Activated naive CD4-positive, alpha-beta T cell treated with Interleukin-2 at 50 U/mL for 16 hours (primary cell): ENCODE data around the gene MAGEB1.

Source experiments
- DNase-seq: peaks from one replicate; pipeline ENCODE4 v3.0.0-alpha.2; 2020

MAGEB1 gene, protein sequence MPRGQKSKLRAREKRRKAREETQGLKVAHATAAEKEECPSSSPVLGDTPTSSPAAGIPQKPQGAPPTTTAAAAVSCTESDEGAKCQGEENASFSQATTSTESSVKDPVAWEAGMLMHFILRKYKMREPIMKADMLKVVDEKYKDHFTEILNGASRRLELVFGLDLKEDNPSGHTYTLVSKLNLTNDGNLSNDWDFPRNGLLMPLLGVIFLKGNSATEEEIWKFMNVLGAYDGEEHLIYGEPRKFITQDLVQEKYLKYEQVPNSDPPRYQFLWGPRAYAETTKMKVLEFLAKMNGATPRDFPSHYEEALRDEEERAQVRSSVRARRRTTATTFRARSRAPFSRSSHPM

DNA sequence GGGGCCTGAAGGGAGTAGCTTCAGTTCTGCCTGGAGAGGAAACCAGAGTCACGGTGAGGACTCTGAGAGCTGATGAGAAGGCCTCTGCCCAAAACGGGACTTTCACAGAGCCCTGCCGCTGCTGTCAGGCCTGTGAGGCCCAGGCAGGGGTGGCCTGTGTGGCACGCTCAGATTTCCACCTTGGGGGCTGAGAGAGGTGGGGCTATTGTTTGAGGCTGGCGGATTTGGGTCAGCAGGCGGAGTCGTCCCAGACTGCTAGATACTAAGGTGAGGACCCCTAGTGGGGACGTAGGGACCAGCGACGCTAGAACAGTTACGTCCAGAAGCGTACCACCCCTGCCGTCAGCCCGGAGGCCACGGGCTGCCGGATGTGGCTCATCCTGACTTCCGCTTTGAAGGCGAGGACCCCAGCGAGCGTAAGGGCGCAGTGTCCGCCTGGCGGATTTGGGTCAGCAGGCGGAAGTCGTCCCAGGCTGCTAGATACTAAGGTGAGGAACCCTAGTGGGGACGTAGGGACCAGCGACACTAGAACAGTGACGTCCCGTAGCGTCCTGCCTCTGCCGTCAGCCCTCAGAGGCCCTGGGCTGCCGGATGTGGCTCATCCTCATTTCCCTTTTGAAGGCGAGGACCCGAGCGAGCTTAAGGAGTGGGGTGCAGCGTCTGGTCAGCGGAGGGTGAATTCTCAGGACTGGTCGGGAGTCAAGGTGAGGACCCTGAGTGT, at the start of gene MAGEB1:
MAGEB1 (plus strand) TSS at position 378 of the 721 bp plus-strand sequence. CDS start 3,348 bp downstream, outside the sequence.
- no peak for DNase-seq

DNA sequence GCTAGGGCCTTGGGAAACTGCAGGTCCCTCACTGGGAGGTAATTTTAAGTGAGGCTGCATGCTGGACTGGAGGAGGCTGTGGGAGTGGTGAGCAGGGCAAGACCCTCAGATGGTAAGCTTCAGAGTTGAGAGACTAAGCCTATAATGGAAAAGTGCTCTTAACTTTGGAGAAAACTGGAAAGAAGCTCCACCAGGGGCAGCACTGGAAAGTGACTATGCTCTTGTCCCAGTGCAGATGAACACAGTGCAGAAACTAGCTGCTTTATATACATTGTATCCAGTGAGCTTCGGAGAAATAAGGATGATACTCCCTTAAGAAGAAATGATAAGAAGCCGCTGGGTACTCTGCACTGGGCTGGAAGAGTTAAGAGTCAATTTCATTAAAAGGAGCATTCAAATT, 34.8 kb upstream of the MAGEB1 start:
- DNase-seq: no peak

DNA sequence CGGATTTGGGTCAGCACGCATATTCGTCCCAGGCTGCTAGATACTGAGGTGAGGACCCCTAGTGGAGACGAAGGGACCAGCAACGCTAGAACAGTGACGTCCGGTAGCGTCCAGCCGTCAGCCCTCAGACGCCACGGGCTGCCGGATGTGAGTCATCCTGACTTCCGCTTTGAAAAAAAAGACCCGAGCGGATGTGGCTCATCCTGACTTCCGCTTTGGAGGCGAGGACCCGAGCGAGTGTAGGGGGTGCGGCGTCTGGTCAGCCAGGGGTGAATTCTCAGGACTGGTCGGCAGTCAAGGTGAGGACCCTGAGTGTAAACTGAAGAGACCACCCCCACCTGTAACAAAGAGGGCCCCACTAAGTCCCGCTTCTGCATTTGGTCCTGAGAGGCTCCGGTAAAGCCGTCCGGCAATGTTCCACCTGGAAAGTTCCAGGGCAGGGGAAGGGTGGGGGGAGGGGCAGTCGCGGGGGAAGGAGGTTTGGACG, 31.5 kb upstream of the MAGEB1 start, which contains the start of gene MAGEB2:
MAGEB2 (plus strand) TSS at position 207 of the 487 bp plus-strand sequence. CDS start 3,018 bp downstream, outside the sequence.
- DNase-seq: no peak

DNA sequence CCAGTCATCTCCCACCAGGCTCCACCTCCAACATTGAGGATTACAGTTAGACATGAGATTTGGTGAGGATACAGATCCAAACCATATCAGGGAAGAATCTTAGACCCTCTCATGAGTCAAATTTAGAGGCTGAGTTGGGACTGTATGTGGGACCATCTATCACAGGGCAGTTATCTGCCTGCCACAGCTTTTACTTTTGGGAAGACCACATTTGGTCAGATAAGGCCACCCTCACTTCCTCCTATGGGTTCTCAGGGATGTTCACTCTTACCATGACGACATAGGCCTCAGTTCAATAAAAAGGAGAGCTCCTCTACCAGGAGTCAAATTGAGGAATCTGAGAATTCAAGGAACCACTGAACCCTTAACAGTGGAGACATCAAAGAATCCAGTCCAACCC, 29.5 kb upstream of the MAGEB1 start:
- DNase-seq: no peak

DNA sequence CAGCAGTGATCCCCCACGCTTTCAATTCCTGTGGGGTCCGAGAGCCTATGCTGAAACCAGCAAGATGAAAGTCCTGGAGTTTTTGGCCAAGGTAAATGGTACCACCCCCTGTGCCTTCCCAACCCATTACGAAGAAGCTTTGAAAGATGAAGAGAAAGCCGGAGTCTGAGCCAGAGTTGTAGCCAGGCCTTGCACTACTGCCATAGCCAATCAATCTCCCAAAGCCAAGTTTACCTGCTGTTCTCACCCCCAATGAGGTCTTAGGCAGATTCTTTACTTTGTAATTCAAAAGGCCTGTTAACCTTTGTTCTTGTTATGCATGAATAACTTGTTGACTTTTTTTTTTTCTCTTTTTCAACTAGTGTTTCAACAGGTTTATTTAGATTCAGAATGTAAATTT, 27.6 kb upstream of the MAGEB1 start:
- no peak for DNase-seq

DNA sequence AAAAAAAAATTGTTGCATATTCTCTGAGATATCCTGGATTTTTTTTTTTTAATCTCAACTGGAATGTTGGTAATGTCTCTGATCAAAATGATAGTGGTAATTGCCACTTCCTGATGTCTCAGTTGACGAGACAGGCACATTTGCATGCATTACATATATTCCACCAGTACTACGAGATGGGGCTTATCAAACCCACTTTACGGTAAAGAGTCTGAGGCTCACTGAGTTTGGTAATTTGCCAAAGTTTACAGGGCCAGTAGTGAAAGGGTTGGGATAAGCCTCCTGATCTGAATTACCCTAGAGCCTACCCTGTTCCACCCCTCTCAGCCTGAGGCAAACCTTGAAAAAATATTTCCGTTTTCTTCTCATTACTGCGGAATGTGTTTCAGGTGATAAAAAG, 26.3 kb upstream of the MAGEB1 start:
- DNase-seq: no peak

DNA sequence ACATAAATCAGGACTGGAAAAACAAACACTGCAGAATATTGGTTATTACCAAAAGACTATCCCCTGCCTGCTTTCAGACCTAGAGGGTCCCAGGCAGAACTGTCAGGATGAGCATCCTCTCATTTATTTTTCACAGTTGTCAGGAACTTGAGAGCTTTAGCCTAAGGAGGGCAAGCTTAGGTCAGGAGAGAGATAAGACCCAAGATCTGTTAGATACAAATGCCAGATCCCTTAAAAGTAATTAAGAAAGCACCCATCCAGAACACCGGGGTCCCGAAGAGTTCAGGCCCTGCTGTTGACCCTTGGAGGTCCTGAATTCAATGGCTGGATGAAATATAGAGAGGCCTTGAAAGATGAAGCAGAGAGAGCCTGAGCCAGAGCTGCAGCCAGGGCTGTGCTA, 22.4 kb upstream of the MAGEB1 start:
- no peak for DNase-seq

DNA sequence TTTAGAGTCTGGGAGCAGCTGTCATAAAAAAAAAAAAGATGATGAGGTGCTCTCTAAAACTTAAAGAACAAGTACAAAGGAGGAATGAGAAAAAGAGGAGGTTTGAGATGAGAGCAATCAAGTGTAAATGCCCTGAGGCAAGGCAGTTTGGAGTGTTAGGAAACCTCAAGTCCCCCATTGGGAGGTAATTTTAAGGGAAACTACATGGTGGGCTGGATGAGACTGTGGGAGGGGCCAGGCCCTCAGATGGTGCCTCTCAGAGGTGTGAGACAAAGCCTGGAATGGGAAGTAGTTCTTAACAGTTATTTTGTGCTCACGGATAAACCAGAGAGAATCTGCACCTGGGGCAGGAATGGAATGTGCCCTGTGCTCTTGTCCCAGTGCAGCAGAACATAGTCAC, 18.4 kb upstream of the MAGEB1 start:
- DNase-seq: no peak

DNA sequence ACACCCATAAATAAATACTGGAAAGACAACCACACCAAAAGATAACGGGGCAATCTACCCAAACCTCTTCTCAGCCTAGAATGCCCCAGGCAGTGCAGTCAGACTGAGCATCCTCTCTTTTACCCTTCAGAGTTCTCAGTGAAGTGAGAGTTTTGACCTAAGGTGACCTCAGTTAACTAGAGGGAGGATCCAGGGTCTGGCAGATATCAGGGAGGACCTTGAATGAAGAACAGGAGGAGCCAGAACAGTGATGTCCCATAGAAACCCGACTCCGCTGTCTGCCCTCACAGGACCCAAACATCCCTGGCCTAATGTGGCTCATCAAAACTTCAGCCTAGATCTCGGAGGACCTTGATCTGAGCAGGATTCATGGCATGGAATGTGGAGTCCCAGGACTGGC, 16.6 kb upstream of the MAGEB1 start, which contains the start of gene MAGEB3:
MAGEB3 (plus strand) TSS at position 263 of the 400 bp plus-strand sequence. CDS start 5,268 bp downstream, outside the sequence.
- no peak for DNase-seq

DNA sequence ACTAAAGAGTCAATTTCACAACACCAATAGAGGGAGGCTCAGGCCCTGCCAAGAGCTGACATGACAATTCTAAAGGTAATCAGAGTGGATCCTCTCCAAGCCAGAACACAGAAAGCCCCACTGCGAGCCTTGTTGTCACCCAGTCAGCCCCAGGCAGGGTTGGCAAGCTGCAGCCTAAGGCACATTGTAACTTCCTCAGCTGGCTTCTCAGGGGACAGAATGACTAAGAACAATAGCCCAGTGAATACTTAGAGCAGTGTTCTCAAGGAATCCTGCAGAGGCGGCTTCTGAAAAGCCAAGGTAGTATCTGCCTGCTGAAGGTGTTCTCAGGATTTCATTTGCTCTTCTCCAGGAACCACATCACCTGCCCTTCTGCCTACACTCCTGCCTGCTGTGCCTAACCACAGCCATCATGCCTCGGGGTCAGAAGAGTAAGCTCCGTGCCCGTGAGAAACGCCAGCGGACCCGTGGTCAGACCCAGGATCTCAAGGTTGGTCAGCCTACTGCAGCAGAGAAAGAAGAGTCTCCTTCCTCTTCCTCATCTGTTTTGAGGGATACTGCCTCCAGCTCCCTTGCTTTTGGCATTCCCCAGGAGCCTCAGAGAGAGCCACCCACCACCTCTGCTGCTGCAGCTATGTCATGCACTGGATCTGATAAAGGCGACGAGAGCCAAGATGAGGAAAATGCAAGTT, 5.1 kb upstream of the MAGEB1 start, which contains the start of gene MAGEB4:
MAGEB4 (plus strand) TSS at position 277 of the 692 bp plus-strand sequence; CDS start at position 413, 136 bp downstream.
- no peak for DNase-seq

DNA sequence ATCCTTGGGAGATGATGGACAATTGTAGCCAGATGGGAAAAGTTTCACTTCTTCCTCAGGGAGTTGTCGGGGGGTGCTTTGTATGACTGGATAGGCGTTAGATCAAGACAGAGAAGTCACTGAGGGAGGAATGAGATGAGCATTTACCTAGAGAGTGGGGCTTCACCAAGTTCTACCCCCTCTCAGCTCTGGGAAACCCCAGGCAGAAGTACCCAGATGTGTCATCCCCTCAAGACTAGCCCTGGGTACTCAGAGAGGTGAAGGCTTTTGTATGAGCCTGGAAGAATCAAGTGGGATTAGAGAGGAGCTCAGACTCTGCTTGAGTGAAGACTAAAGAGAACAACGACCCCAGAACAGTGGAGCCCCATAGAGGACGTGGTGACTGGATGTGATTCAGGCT, 1.9 kb downstream of the MAGEB1 start:
- no peak for DNase-seq

DNA sequence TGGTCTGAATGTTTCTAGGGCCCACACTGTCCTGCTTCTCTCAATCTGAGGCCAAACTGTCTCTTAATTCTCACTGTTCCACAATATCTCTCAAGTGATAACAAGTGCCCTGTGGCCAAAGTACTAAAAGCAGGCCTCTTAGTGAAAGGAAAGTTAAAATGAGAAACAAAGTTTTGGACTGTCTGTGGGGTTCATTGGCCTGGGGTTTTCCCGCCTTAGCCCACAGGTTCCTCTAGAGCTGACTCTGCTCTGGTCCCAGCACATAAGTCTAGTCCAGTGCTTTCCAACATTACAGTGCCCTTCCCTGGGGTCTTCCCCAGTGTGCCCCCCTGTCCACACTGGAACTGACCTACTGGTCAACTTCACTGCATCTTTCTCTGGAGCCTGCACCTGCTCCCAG, 6.3 kb downstream of the MAGEB1 start:
- DNase-seq: no peak

DNA sequence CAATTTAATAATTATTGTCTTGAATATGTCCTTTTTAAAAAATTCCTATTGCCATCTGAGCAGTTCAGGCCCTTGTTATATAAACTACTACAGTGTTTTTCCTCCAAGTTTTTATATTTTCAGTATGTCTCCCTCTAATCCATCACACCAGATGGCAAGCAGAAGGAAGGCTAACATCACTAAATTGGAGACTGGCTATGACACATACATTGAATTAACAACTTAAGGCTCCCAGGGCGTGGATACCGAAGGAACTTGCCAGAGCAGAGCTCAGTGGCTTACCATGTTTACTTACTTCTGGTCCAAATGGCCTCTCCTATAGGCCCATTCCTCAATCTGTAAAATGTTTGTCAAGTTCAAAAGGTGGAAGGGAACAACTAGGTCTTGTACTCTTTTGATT, 13.0 kb downstream of the MAGEB1 start:
- DNase-seq: no peak

DNA sequence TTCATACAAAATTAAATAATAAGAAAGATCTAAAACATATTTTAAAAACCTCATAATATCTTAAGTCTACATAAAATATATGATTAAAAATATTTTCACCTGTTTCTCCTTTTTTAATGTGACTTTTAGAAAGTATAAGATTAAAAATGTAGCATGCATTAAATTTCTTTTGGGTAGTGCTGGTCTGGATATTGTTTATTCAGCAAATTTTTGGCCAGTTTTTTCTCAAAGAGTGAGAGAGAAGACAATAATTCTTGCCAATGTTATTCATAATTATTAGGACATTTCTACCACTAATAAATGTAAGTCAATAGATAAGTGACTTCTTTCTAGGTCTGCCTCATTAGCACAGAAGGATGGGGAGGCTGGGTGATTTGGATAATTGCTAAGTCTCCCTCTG, 14.1 kb downstream of the MAGEB1 start:
- no peak for DNase-seq

DNA sequence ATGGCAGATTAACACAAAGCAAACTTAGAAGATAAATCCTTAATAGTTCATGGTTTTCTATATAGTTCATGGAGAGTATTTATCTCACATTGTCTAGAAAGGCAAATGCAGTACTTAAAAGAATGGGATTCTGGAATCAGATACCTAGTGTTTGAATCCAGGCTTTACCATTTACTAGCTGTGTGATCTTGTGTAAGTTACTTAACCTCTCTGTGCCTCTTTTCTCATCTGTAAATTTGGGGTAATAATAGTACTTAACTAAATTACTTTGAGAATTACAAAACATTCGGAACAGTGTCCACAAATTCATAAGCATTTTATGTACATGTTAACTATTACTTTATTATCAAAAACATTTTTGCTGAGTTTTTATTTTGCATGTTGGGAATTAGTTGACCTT, 15.8 kb downstream of the MAGEB1 start:
- DNase-seq: no peak

DNA sequence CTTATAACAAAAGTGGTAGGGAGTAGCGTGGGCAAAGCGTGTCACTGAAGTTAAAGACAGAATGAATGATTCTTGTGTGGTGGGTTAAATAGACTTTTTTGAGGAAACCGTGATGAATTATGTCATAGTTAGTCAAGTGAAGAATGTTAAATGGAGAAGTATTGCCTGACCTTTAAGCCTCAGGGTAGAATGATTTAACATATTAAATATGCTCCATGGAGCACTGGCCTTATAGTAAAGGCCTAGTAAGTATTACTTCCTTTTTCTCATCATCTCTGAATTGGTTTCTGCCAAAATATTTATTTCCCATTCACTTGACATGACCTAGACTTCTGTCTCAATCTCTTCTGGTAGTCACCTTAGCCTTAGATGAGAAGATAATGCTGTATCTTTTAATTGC, 23.7 kb downstream of the MAGEB1 start:
- no peak for DNase-seq

DNA sequence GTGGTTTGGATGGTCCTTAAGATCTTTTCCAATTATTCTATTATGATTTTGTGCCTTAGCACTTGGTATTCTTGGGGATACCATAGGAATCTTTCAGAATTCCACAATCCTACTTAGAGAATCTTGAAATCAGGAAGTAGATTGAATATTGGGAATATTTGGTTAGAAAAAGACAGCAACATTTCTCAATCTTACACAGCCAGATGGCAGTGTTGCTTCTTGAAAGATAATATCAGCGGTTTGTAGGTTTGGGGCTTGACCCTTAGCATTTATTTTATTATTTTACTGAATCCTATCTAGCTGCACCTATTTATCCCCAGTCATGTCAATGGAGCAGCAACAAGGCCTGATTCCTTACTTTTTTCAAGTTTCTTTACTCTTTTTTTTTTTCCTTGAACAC, 28.6 kb downstream of the MAGEB1 start:
- DNase-seq: no peak

DNA sequence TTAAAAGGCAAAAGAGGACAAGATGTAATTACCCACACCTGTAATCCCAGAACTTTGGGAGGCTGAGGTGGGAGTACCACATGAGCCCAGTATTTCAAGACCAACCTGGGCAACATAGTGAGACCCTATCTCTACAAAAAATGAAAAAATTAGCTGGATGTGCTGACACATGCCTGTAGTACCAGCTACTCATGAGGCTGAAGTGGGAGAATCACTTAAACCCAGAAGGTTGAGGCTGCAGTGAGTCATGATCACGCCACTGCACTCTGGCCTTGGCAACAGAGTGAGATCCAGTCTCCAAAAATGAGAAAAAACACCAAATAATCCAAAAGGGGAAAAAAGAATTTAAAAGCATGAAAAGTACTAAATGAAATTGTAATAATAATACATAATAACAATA, 31.4 kb downstream of the MAGEB1 start:
- DNase-seq: no peak

DNA sequence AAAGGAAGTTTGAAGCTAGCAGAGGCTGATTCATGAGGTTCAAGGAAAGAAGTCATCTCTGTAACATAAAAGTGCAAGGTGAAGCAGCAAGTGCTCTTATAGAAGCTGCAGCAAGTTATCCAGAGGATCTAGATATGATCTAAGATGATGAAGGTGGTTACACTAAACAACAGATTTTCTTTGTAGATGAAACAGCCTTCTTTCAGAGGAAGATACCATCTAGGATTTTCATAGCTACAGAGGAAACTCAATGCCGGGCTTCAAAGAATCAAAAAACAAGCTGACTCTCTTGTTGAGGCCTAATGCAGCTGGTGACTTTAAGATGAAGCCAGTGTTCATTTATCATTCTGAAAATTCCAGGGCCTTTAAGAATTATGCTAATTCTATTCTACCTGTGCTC, 33.5 kb downstream of the MAGEB1 start:
- no peak for DNase-seq

DNA sequence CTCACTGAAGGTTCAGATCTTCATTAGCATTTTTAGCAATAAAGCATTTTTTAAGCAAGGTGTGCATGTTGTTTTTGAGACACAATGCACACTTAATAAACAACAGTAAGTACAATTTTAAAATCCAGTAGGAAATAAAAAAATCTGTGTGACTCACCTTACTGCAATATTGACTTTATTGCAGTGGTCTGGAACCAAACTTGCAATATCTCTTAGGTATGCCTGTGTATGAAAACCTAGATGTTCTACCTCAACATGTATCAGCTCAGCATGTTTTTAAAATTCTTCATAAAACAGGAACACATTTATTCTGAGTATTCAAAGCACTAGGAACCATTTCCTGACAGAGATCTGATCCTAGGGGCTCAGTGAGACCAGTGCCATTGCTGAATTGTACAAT, 35.6 kb downstream of the MAGEB1 start:
- DNase-seq: no peak

DNA sequence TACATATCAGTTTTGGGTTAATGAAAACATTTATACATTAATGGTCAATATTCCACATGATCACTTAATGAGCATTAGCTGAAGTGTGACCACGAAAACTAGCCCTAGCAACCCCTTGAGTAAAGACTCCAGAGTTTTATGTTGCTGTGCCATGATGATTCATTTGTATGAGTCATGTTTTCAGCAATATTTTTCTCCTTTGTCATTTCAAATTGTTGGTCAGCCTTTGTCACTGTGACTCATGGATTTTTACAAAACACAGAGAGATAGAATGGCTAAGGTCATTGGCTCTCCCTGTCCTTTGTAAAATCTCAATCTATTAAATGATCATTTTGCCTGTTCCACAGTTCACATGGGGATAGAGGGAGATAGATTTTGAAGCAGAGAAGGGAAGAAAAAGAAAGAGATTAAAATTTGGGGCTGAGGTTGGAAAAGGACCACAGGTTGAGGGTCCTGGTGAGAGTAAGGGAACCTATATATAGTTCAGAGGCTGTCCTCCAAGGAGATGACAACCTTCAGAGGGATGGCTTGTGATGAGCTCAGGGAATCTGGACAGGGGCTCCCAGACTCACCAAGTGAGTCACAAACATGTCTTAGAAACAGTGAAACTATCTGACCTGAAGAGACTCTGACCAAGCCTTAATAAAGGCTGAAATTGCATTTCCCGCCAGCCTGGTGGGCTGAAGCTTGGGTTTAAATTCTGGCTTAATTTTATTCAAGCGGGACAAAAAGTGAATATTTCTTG, 36.7 kb downstream of the MAGEB1 start:
- DNase-seq: no peak

DNA sequence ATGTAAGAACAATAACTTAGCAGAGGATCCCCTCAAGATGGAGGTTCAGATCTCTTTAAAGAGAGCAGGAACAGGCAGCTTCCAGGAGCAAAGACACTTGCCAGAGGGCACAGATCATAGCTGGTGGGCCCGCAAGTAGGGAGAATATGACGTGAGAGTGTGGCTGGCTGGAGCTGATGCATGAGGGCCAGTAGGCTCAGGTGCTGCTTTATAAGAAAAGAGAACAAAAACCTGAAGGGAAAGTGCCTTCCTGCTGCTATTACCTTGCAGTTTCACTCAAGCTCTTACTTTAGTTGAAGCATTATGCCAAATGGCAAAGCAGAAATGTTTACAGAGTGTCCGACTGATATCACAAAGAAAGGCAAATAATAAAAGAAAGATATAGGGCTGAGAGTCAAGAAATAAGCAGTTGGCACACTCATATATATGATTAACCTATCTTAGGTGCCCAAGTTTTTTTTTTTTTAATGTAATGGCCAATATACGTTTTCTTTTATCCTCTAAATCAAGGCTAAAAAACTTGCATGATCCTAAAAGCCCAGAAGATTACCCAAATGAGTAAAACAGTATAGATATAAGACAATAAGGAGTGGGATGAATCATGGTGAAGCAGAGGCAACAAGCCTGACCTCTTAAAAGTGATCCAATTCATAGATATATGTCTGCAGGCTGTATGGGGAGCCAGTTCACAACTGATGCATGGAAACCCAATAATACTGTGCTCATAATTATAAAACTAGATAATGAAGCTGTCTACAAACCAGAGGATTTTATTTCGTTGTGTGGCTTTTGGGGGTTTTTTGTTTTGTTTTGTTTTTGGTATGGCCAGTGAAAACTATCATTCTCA, 49.7 kb downstream of the MAGEB1 start:
- DNase-seq: no peak
